Measurements from ENCODE around the gene GFOD1. TPM values are rescaled to one million over a fixed set of nuclear protein-coding genes. Genes with fewer than 3 reads are reported as not detected.

Gene GFOD1
- total and polyA plus RNA-seq, 2 of the 4 experiments (the other 2 are of a cell fraction), result 1.8 to 3.4 TPM

DNA sequence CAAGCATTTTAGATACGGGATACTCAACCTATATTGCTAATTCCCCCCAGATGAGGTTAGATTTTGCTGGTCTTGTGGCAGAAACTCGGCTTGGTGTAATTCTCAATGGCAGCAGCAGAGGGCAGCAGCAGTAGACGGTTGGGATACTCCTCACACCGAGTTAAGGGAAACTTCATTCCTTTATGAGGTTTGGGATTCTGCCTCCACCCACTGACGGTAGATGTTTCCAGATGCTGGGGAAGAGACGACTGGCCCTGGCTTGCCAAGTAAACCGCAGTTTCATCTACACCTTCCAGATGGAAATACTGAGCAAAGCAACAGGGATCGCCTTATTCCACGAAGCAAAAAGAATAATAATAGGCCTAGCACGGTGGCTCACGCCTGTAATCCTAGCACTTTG lies 150.8 kb downstream of the GFOD1 start:
- Histone ChIP-seq H3K27ac (ENCODE audit: insufficient read depth, low read length) (no peak overlapping the region), H3K27me3 (ENCODE audit: control insufficient read depth, insufficient read depth, low read length) (no peaks in the 10 kb centered on the region), H3K4me1 (ENCODE audit: control insufficient read depth, insufficient read depth, low read length) (no peaks in the 10 kb centered on the region), H3K79me1 (ENCODE audit: low read depth in 1 of 2, low read length in 2 of 2) (no peaks in the 10 kb centered on the region), H2AK5ac (ENCODE audit: low read depth, low read length) (0 out of 2 replicates have a peak overlapping the region, but pooled peaks have one; percentile 38), H3K9me1 (ENCODE audit: insufficient read depth, low read length) (no peaks in the 10 kb centered on the region; the same call in 1 of the 2 replicates), H3K9me3 (ENCODE audit: control insufficient read depth, insufficient read depth, low read length) (peaks cover under 1% of the 10 kb centered on the region; the same call in 1 of the 2 replicates), H3K56ac (ENCODE audit: extremely low read depth, insufficient read depth, low read length) (no peak overlapping the region), H4K8ac (ENCODE audit: low read depth in 2 of 2, low read length in 2 of 2) (peak overlapping the region in 1 of 2 experiments; percentile 29; a peak in 1 of 4 replicates), H3K14ac (replicated peaks; ENCODE audit: low read depth, low read length) (0 out of 2 replicates have a peak overlapping the region, but pooled peaks have one; percentile 58), H2BK15ac (ENCODE audit: low read depth, low read length) (no peak overlapping the region), H4K20me1 (ENCODE audit: insufficient read depth, low read length) (no peaks in the 10 kb centered on the region), H4K5ac (ENCODE audit: low read depth, low read length) (no peak overlapping the region), H2BK120ac (ENCODE audit: low read depth, low read length) (peak overlapping the region; percentile 74), H3K18ac (ENCODE audit: low read depth, low read length) (no peak overlapping the region), H3K36me3 (ENCODE audit: control insufficient read depth, insufficient read depth, low read length) (no peaks in the 10 kb centered on the region), H3K23ac (ENCODE audit: low read depth, low read length) (no peak overlapping the region), H2AK9ac (replicated peaks; ENCODE audit: low read depth, low read length, poor library complexity) (peak overlapping the region; percentile 84), H3K4me3 (ENCODE audit: insufficient read depth, low read depth, low read length) (no peak overlapping the region), H3K4ac (ENCODE audit: low read depth, low read length) (peak overlapping the region; percentile 79; the same call in 1 of the 2 replicates), H3K9ac (ENCODE audit: low read depth, low read length) (no peak overlapping the region), H2AFZ (replicated peaks; ENCODE audit: low read length, poor library complexity) (peak overlapping the region; percentile 86), H2BK20ac (ENCODE audit: low read depth, low read length) (peak overlapping the region; percentile 64; the same call in 1 of the 2 replicates), H4K91ac (ENCODE audit: insufficient read depth, low read depth, low read length) (no peak overlapping the region), H2BK5ac (ENCODE audit: low read depth, low read length, poor library complexity, severe bottlenecking) (no peak overlapping the region), H3K4me2 (ENCODE audit: low read depth, low read length) (no peak overlapping the region)
- ATAC-seq (ENCODE audit: low read depth), result peak; percentile 98
- dilution Hi-C loops (cut with HindIII; ENCODE audit: low sequenced_read_pairs, unreplicated experiment) (no loop called here), intact Hi-C loops (cut with micrococcal nuclease) (loop anchor here (1.0 to 10.0 kb wide), 7 partner anchors 47 to 731 kb away; partner anchors contain the start of gene NOL7), in situ Hi-C loops (cut with MboI; ENCODE audit: low sequenced_read_pairs) (no loop called here)
- 94% methylated on average over 3 of the region's 11 CpGs; no CpG with 5 or more reads in 1 of the 2 experiments for WGBS, 2 experiments (ENCODE audit: extremely low coverage in 2 of 2, insufficient read length in 1 of 2)
- TF ChIP-seq, protein P1, sequence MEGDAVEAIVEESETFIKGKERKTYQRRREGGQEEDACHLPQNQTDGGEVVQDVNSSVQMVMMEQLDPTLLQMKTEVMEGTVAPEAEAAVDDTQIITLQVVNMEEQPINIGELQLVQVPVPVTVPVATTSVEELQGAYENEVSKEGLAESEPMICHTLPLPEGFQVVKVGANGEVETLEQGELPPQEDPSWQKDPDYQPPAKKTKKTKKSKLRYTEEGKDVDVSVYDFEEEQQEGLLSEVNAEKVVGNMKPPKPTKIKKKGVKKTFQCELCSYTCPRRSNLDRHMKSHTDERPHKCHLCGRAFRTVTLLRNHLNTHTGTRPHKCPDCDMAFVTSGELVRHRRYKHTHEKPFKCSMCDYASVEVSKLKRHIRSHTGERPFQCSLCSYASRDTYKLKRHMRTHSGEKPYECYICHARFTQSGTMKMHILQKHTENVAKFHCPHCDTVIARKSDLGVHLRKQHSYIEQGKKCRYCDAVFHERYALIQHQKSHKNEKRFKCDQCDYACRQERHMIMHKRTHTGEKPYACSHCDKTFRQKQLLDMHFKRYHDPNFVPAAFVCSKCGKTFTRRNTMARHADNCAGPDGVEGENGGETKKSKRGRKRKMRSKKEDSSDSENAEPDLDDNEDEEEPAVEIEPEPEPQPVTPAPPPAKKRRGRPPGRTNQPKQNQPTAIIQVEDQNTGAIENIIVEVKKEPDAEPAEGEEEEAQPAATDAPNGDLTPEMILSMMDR (conservative IDR thresholded peaks at IDR 0.05; ENCODE audit: low read depth, low read length), result peak; percentile 93
- peak; percentile 98 for TF ChIP-seq RAD21 (IDR thresholded peaks at IDR 0.05; ENCODE audit: low read length)
- no peak for TF ChIP-seq NFE2L2 (IDR thresholded peaks at IDR 0.05; ENCODE audit: low read depth, low read length)
- no peak for TF ChIP-seq CHD1 (IDR thresholded peaks at IDR 0.05; ENCODE audit: low read depth, low read length)
- TF ChIP-seq POLR2A (IDR thresholded peaks at IDR 0.05; ENCODE audit: low read depth, low read length), result 0 out of 2 replicates have a peak, but pooled peaks have one; percentile 41
- peak; percentile 95 for TF ChIP-seq SMC3 (IDR thresholded peaks at IDR 0.05; ENCODE audit: low read depth, low read length)
- BruUV-seq (replicated peaks), result no TSS peak
- CTCF ChIA-PET, result no interaction called here
- POLR2A ChIA-PET (ENCODE audit: unreplicated experiment), result no interaction called here
- peak; percentile 84 for DNase-seq
